ENCODE data around the gene REN.

Gene REN

DNA sequence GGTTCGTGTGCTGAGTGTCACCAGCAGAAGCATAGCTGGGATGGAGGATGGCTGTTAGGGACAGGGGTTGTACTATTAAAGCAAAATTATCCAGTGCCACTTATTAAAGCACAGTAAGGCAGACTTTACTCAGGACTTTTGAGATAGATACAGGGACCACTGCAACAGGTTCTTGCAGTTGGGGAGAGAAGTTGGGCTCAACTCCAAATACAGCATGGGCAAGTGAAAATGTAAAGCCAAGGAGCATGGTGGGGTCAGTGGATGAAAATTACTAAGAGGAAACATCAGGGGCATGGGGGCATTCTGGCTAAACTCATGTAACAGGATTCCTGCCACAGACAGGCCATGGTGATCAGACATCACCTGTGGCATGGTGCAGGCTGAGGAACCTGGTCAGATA lies 15.0 kb upstream of the REN start:
- DNase-seq (no peak), ATAC-seq (replicated peaks) (no peak)
- no peak overlapping the region for H3K27ac Mint-ChIP-seq
- H3K36me3 Mint-ChIP-seq (ENCODE audit: insufficient read depth): no peaks in the 10 kb centered on the region
- no peak overlapping the region for H3K4me3 Mint-ChIP-seq
- no peaks in the 10 kb centered on the region for H3K27me3 Mint-ChIP-seq
- H3K9me3 Mint-ChIP-seq: no peaks in the 10 kb centered on the region
- H3K4me1 Mint-ChIP-seq (ENCODE audit: low read depth in 2 of 2): no peaks in the 10 kb centered on the region

DNA sequence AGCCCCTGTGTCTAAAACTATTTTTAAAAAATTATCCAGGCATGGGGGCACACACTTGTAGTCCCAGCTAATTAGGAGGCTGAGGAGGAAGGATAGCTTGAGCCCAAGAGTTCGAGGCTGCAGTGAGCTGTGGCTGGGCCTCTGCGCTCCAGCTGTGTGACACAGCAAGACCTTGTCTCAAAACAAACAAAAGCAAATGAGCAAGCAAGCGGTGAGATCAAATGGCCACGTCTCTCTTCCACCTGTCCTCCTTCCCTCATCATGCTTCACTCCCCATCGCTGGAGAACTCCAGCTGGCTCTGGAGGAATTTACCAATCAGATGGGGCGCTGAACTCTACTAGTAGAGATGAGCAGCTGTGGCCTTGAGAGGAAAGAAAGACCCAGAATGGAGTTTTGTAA lies 14.0 kb upstream of the REN start:
- no peaks in the 10 kb centered on the region for H3K36me3 Mint-ChIP-seq (ENCODE audit: insufficient read depth)
- no peaks in the 10 kb centered on the region for H3K9me3 Mint-ChIP-seq
- DNase-seq (no peak), ATAC-seq (replicated peaks) (no peak)
- no peak overlapping the region for H3K4me3 Mint-ChIP-seq
- H3K27ac Mint-ChIP-seq: no peak overlapping the region
- H3K27me3 Mint-ChIP-seq: no peaks in the 10 kb centered on the region
- H3K4me1 Mint-ChIP-seq (ENCODE audit: low read depth in 2 of 2): no peaks in the 10 kb centered on the region

GRCh38 chr1:204178487-204179281 lies 12.5 kb upstream of the REN start:
- Mint-ChIP-seq H3K36me3 (ENCODE audit: insufficient read depth) (no peaks in the 10 kb centered on the region), H3K27me3 (peaks cover 0 to 4% of the 10 kb centered on the region in 2 donors), H3K27ac (no peak overlapping the region), H3K4me1 (ENCODE audit: low read depth in 2 of 2) (no peaks in the 10 kb centered on the region), H3K4me3 (no peak overlapping the region), H3K9me3 (no peaks in the 10 kb centered on the region)
- ATAC-seq (replicated peaks) (no peak), DNase-seq (no peak)

GRCh38 chr1:204177133-204177532 lies 11.0 kb upstream of the REN start:
- H3K36me3 Mint-ChIP-seq (ENCODE audit: insufficient read depth): no peaks in the 10 kb centered on the region
- no peak overlapping the region for H3K27ac Mint-ChIP-seq
- peaks cover 0 to 1% of the 10 kb centered on the region in 2 donors for H3K9me3 Mint-ChIP-seq
- DNase-seq: no peak
- no peaks in the 10 kb centered on the region for H3K4me1 Mint-ChIP-seq (ENCODE audit: low read depth in 2 of 2)
- no peak overlapping the region for H3K4me3 Mint-ChIP-seq
- ATAC-seq (replicated peaks): no peak
- H3K27me3 Mint-ChIP-seq: peaks cover 0 to 15% of the 10 kb centered on the region in 2 donors

DNA sequence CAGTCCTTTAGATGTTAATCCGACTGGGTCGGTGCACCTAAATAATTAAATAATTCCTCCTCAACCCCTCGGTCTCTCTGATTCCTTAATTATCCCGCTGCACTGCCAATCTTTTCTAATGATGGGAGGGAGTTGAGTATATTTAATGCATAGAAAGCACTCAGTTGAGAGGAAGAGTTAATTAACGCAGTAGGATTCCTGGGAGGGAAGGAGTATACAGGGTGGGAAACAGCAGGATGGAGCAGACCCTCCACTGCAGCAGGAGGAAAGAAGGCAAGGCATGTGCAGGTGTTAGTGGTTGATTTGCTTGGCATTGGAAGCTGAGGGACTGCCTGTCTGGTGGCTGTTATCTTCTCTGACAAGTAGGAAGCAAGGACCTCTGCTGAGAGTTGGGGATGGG lies 9.9 kb upstream of the REN start:
- Mint-ChIP-seq H3K9me3 (peaks cover 0 to 4% of the 10 kb centered on the region in 2 donors), H3K27ac (no peak overlapping the region), H3K4me1 (ENCODE audit: low read depth in 2 of 2) (no peaks in the 10 kb centered on the region), H3K36me3 (ENCODE audit: insufficient read depth) (no peaks in the 10 kb centered on the region), H3K4me3 (no peak overlapping the region), H3K27me3 (peaks cover 0 to 15% of the 10 kb centered on the region in 2 donors)
- no peak for ATAC-seq (replicated peaks)
- DNase-seq: no peak

- H3K9me3 Mint-ChIP-seq: peaks cover 0 to 6% of the 10 kb centered on the region in 2 donors
- no peaks in the 10 kb centered on the region for H3K4me1 Mint-ChIP-seq (ENCODE audit: low read depth in 2 of 2)
- ATAC-seq (replicated peaks): no peak
These were observed 8.8 kb upstream of the REN start for GRCh38 chr1:204174958-204175357.

GRCh38 chr1:204172404-204173029 lies 6.4 kb upstream of the REN start:
- H3K4me3 Mint-ChIP-seq: no peak overlapping the region
- no peaks in the 10 kb centered on the region for H3K4me1 Mint-ChIP-seq (ENCODE audit: low read depth in 2 of 2)
- DNase-seq (no peak), ATAC-seq (replicated peaks) (no peak)
- H3K36me3 Mint-ChIP-seq (ENCODE audit: insufficient read depth): no peaks in the 10 kb centered on the region
- H3K9me3 Mint-ChIP-seq: peaks cover 0 to 6% of the 10 kb centered on the region in 2 donors
- H3K27ac Mint-ChIP-seq: no peak overlapping the region
- H3K27me3 Mint-ChIP-seq: peaks cover 0 to 15% of the 10 kb centered on the region in 2 donors

More at GRCh38 chr1:204174958-204175357, 8.8 kb upstream of the REN start:
- Mint-ChIP-seq H3K4me3 (no peak overlapping the region), H3K27me3 (peaks cover 0 to 15% of the 10 kb centered on the region in 2 donors), H3K36me3 (ENCODE audit: insufficient read depth) (no peaks in the 10 kb centered on the region), H3K27ac (no peak overlapping the region)
- DNase-seq: no peak

- Mint-ChIP-seq H3K27ac (no peak overlapping the region), H3K9me3 (peaks cover 0 to 6% of the 10 kb centered on the region in 2 donors), H3K4me3 (no peak overlapping the region), H3K36me3 (ENCODE audit: insufficient read depth) (no peaks in the 10 kb centered on the region), H3K4me1 (ENCODE audit: low read depth in 2 of 2) (no peaks in the 10 kb centered on the region), H3K27me3 (peaks cover 0 to 15% of the 10 kb centered on the region in 2 donors)
- no peak for DNase-seq
- ATAC-seq (replicated peaks): no peak
These were observed 5.6 kb upstream of the REN start for GRCh38 chr1:204171751-204172178.

DNA sequence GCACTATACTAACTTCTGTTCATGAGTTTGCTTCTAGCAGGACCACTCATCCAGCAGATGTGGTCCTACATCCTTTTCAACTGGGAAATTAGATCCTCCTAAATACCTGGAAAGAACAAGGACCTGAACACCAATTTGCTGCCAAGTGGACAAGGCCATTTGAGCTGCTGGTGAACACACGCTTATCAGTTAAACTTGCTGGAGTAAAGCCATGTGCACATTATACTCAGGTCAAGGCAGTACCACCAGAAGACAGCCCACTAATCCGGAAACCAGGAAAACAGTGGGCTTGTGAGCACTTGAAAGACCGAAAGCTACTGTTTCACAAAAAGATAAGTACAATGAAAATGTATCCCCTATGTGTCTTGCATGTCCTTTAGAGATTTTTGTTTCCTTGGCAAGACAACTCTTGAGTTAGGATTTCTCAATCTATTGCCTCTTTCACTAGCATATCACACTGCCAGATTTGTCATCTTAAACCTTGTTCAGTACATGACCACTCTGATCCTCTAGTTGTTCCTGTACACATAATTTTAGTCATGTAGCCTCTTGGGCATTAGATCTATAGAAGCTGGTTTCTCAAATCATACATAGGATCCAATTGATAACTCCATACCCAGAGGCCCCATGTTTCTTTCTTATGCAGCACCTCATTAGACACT lies 4.5 kb upstream of the REN start:
- no peaks in the 10 kb centered on the region for H3K4me1 Mint-ChIP-seq (ENCODE audit: low read depth in 2 of 2)
- no peak overlapping the region for H3K4me3 Mint-ChIP-seq
- no peaks in the 10 kb centered on the region for H3K36me3 Mint-ChIP-seq (ENCODE audit: insufficient read depth)
- H3K9me3 Mint-ChIP-seq: peaks cover 0 to 6% of the 10 kb centered on the region in 2 donors
- no peak overlapping the region for H3K27ac Mint-ChIP-seq
- no peak for DNase-seq
- no peak for ATAC-seq (replicated peaks)
- peaks cover 10 to 24% of the 10 kb centered on the region in 2 donors for H3K27me3 Mint-ChIP-seq

DNA sequence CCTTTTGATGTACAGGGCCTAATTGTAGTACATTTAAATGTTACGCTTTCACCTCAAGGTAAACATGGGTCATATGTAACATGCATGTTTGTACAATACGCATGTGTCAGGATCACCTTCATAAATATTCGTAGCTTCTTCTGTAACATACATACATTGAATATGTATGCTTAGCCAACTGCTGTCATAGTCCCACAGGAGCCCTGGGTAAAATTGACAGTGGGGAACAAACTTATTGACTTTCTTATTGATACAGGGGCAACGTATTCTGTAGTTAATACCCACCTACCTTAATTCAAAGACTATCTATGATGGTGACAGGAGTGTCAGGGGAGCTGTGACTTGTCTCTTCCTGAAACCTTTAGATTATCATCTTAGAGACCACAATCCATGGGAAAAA lies 3.7 kb upstream of the REN start:
- H3K9me3 Mint-ChIP-seq: peaks cover 0 to 6% of the 10 kb centered on the region in 2 donors
- no peak overlapping the region for H3K4me3 Mint-ChIP-seq
- no peak overlapping the region for H3K27ac Mint-ChIP-seq
- H3K27me3 Mint-ChIP-seq: peaks cover 15 to 30% of the 10 kb centered on the region in 2 donors
- ATAC-seq (replicated peaks): no peak
- H3K4me1 Mint-ChIP-seq (ENCODE audit: low read depth in 2 of 2): no peaks in the 10 kb centered on the region
- H3K36me3 Mint-ChIP-seq (ENCODE audit: insufficient read depth): no peaks in the 10 kb centered on the region
- no peak for DNase-seq

GRCh38 chr1:204167730-204168129 lies 1.6 kb upstream of the REN start:
- no peak overlapping the region for H3K4me3 Mint-ChIP-seq
- no peaks in the 10 kb centered on the region for H3K4me1 Mint-ChIP-seq (ENCODE audit: low read depth in 2 of 2)
- DNase-seq (no peak), ATAC-seq (replicated peaks) (no peak)
- H3K27ac Mint-ChIP-seq: no peak overlapping the region
- peaks cover 23 to 24% of the 10 kb centered on the region in 2 donors for H3K27me3 Mint-ChIP-seq
- H3K36me3 Mint-ChIP-seq (ENCODE audit: insufficient read depth): no peaks in the 10 kb centered on the region
- H3K9me3 Mint-ChIP-seq: peaks cover 0 to 5% of the 10 kb centered on the region in 2 donors

DNA sequence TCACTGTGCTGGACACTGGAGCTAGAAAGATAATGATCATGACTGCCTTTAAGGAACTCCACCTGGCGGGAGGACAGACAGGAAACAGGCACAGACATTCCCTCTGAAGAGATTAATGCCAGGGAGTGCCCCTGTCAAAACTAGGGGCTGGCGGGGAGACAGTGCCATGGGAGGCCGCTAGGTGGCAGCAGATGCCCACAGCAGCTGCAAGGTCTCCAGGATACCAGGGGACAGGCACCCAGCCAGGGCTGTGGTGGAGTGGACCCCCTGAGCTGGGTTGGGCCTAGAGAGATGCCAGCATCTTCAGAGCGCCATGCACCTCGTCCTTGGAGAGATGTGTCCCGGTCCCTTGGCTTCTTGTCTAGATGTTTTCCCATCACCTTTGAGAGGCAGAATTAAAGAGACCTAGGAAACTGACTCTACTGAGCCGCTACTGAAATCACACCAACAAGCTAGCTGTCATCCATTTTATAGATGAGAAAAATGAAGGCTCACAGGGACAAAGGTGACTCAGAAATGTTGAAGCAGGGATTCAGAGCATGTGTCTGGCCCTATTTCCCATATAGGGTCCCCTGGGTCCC lies 3.6 kb downstream of the REN start:
- Mint-ChIP-seq H3K27ac (no peak overlapping the region), H3K27me3 (peaks cover 44 to 55% of the 10 kb centered on the region in 2 donors), H3K4me1 (ENCODE audit: low read depth in 2 of 2) (no peaks in the 10 kb centered on the region), H3K9me3 (no peaks in the 10 kb centered on the region), H3K4me3 (no peak overlapping the region), H3K36me3 (ENCODE audit: insufficient read depth) (no peaks in the 10 kb centered on the region)
- DNase-seq: peak; percentile 73 to 80 (median 79)
- ATAC-seq (replicated peaks): peak; percentile 98

DNA sequence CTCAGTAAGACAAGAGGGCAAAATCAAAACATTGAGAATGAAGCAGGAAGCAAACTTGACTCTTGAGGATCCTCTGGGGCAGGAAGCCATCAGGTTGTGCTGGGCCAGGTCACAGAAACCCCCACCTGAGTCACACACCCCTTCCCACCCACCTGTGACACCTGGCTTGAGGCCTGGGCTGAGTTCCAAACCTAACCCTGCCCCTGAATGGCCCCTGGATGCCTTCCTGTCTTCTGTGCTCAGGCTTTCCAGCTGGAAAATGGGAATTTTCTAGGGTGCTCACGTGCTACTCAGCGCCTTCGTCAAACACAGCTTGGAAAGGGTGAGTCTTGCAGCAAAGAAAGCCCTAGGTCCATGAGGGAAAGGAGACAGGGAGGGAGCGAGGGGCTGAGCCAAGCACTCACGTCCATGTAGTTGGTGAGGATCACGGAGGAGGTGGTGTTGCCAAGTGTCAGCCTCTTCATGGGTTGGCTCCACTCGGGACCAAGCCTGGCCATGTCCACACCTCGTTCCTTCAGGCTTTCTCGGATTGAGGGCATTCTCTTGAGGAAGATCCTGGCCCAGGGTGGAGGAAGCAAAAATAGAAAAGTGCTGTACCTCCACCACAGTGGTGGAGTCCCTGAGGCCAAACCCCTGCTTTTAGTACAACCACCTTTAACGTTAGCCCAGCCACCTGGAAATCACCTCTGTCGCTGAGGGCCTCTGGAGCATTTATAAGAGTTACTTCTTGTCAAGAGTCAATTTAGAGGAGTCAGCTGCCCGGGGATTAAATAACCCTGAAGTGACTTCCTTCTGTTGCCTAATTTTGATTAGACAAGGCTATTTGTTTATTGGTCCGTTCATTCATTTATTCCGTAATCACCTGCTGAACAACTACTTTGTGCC lies 4.3 kb downstream of the REN start:
- no peak for DNase-seq
- H3K27ac Mint-ChIP-seq: no peak overlapping the region
- no peak for ATAC-seq (replicated peaks)
- no peak overlapping the region for H3K4me3 Mint-ChIP-seq
- no peaks in the 10 kb centered on the region for H3K36me3 Mint-ChIP-seq (ENCODE audit: insufficient read depth)
- peaks cover 44 to 59% of the 10 kb centered on the region in 2 donors for H3K27me3 Mint-ChIP-seq
- no peaks in the 10 kb centered on the region for H3K4me1 Mint-ChIP-seq (ENCODE audit: low read depth in 2 of 2)
- H3K9me3 Mint-ChIP-seq: no peaks in the 10 kb centered on the region

Measured in effector memory CD8-positive, alpha-beta T cell (primary cell).